ENCODE data around the gene ZNF722. TPM values are rescaled to one million over a fixed set of nuclear protein-coding genes. Genes with fewer than 3 reads are reported as not detected.

ZNF722 gene
- total and polyA plus RNA-seq, 9 of the 15 experiments (the other 6 are each of a cell fraction or from before 2014, with no cell fraction given), result not detected

GRCh38 chr7:64045301-64046040 is 46.8 kb downstream of the ZNF722 start, which contains the start of gene ZNF727:
TSS of gene ZNF727 (plus strand) at chr7:64045434. CDS start at chr7:64045622, 188 bp downstream.
- ATAC-seq (no peak), DNase-seq (ENCODE audit: extremely low read depth in 1 of 4, low spot score in 3 of 4) (peak in 3 of 4 experiments; percentile 7 to 11 (median 11)), FAIRE-seq (no peak)
- no TSS peak for BruUV-seq (replicated peaks)
- intact Hi-C loops (cut with micrococcal nuclease), result no loop called here
- ChIA-PET POLR2A (no interaction called here), CTCF (ENCODE audit: low intra/inter-chr PET ratio) (no interaction called here)
- TF ChIP-seq STAT5A (IDR thresholded peaks at IDR 0.05; ENCODE audit: borderline replicate concordance, low read length), result no peak
- TF ChIP-seq NFYB (IDR thresholded peaks at IDR 0.05; ENCODE audit: extremely low read depth, insufficient read length), result peak; percentile 10
- Histone ChIP-seq H3K4me2 (ENCODE audit: insufficient read depth, low read length) (no peak within 1 kb of the TSS), H3K4me1 (replicated peaks in 1 of 2; ENCODE audit: control insufficient read depth in 2 of 2, insufficient read depth in 2 of 2, low read length in 2 of 2) (no peaks in the 10 kb centered on the region), H3K79me2 (ENCODE audit: control insufficient read depth, insufficient read depth, low read length) (no peaks in the 10 kb centered on the region), H3K36me3 (ENCODE audit: control insufficient read depth, insufficient read depth, low read length) (no peaks in the 10 kb centered on the region), H2AFZ (ENCODE audit: low read depth, low read length) (no peak within 1 kb of the TSS), H3K4me3 (no peak within 1 kb of the TSS), H3K9me3 (replicated peaks; ENCODE audit: control insufficient read depth, insufficient read depth, low read depth, low read length) (no peaks in the 10 kb centered on the region; the same call in 1 of the 2 replicates), H3K9me1 (ENCODE audit: control insufficient read depth, insufficient read depth, low read length) (no peaks in the 10 kb centered on the region), H3K27ac (ENCODE audit: extremely low read depth, low read depth, low read length) (no peak within 1 kb of the TSS), H4K20me1 (replicated peaks; ENCODE audit: control insufficient read depth, insufficient read depth, low read length) (no peaks in the 10 kb centered on the region), H3K9ac (ENCODE audit: insufficient read depth in 1 of 2, low read depth in 2 of 2, low read length in 2 of 2) (no peak within 1 kb of the TSS), H3K27me3 (ENCODE audit: control insufficient read depth in 2 of 2, insufficient read depth in 2 of 2, low read length in 2 of 2) (no peaks in the 10 kb centered on the region)
- in situ Hi-C loops (cut with MboI), result no loop called here
- under 1% methylated on average over 33 of the region's 33 CpGs for WGBS (ENCODE audit: insufficient coverage, low coverage, missing lambda C conversion rate)

- ChIA-PET CTCF (ENCODE audit: low intra/inter-chr PET ratio) (no interaction called here), POLR2A (no interaction called here)
- Histone ChIP-seq H2AFZ (ENCODE audit: low read depth, low read length) (no peak overlapping the region), H3K27ac (ENCODE audit: extremely low read depth, low read depth, low read length) (no peak overlapping the region), H3K36me3 (ENCODE audit: control insufficient read depth, insufficient read depth, low read length) (no peaks in the 10 kb centered on the region), H3K4me2 (ENCODE audit: insufficient read depth, low read length) (no peak overlapping the region), H3K27me3 (ENCODE audit: control insufficient read depth in 2 of 2, insufficient read depth in 2 of 2, low read length in 2 of 2) (no peaks in the 10 kb centered on the region), H3K9ac (ENCODE audit: insufficient read depth in 1 of 2, low read depth in 2 of 2, low read length in 2 of 2) (no peak overlapping the region), H3K4me3 (no peak overlapping the region), H4K20me1 (replicated peaks; ENCODE audit: control insufficient read depth, insufficient read depth, low read length) (no peaks in the 10 kb centered on the region), H3K9me1 (ENCODE audit: control insufficient read depth, insufficient read depth, low read length) (no peaks in the 10 kb centered on the region), H3K9me3 (replicated peaks; ENCODE audit: control insufficient read depth, insufficient read depth, low read depth, low read length) (no peaks in the 10 kb centered on the region; the same call in 1 of the 2 replicates), H3K79me2 (ENCODE audit: control insufficient read depth, insufficient read depth, low read length) (no peaks in the 10 kb centered on the region), H3K4me1 (replicated peaks in 1 of 2; ENCODE audit: control insufficient read depth in 2 of 2, insufficient read depth in 2 of 2, low read length in 2 of 2) (no peaks in the 10 kb centered on the region)
- in situ Hi-C loops (cut with MboI), result no loop called here
- intact Hi-C loops (cut with micrococcal nuclease), result no loop called here
- WGBS (ENCODE audit: insufficient coverage, low coverage, missing lambda C conversion rate), result under 1% methylated on average over 12 of the region's 12 CpGs
- FAIRE-seq, result no peak
- BruUV-seq (replicated peaks), result no TSS peak
- no peak for ATAC-seq
- no peak for DNase-seq (ENCODE audit: extremely low read depth in 1 of 4, low spot score in 3 of 4)
- TF ChIP-seq HBP1 (CRISPR knock-in tag; IDR thresholded peaks at IDR 0.05) (no peak), PRDM10 (IDR thresholded peaks at IDR 0.05; ENCODE audit: partially characterized antibody) (no peak), HDGF (IDR thresholded peaks at IDR 0.05) (no peak), ARID3A (IDR thresholded peaks at IDR 0.05; ENCODE audit: borderline replicate concordance, low read depth, low read length) (no peak), TFAM (CRISPR knock-in tag; conservative IDR thresholded peaks at IDR 0.05) (no peak), SPI1 (IDR thresholded peaks at IDR 0.05; ENCODE audit: borderline replicate concordance, low read depth, low read length) (no peak)
These were observed 47.4 kb downstream of the ZNF722 start for GRCh38 chr7:64046041-64046389.

All from K562 (cell line).